ENCODE results near the gene FNDC3A.
A peak's percentile ranks its signal among the peaks of the same experiment; 100 is the strongest.

The FNDC3A gene, protein sequence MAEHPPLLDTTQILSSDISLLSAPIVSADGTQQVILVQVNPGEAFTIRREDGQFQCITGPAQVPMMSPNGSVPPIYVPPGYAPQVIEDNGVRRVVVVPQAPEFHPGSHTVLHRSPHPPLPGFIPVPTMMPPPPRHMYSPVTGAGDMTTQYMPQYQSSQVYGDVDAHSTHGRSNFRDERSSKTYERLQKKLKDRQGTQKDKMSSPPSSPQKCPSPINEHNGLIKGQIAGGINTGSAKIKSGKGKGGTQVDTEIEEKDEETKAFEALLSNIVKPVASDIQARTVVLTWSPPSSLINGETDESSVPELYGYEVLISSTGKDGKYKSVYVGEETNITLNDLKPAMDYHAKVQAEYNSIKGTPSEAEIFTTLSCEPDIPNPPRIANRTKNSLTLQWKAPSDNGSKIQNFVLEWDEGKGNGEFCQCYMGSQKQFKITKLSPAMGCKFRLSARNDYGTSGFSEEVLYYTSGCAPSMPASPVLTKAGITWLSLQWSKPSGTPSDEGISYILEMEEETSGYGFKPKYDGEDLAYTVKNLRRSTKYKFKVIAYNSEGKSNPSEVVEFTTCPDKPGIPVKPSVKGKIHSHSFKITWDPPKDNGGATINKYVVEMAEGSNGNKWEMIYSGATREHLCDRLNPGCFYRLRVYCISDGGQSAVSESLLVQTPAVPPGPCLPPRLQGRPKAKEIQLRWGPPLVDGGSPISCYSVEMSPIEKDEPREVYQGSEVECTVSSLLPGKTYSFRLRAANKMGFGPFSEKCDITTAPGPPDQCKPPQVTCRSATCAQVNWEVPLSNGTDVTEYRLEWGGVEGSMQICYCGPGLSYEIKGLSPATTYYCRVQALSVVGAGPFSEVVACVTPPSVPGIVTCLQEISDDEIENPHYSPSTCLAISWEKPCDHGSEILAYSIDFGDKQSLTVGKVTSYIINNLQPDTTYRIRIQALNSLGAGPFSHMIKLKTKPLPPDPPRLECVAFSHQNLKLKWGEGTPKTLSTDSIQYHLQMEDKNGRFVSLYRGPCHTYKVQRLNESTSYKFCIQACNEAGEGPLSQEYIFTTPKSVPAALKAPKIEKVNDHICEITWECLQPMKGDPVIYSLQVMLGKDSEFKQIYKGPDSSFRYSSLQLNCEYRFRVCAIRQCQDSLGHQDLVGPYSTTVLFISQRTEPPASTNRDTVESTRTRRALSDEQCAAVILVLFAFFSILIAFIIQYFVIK

DNA sequence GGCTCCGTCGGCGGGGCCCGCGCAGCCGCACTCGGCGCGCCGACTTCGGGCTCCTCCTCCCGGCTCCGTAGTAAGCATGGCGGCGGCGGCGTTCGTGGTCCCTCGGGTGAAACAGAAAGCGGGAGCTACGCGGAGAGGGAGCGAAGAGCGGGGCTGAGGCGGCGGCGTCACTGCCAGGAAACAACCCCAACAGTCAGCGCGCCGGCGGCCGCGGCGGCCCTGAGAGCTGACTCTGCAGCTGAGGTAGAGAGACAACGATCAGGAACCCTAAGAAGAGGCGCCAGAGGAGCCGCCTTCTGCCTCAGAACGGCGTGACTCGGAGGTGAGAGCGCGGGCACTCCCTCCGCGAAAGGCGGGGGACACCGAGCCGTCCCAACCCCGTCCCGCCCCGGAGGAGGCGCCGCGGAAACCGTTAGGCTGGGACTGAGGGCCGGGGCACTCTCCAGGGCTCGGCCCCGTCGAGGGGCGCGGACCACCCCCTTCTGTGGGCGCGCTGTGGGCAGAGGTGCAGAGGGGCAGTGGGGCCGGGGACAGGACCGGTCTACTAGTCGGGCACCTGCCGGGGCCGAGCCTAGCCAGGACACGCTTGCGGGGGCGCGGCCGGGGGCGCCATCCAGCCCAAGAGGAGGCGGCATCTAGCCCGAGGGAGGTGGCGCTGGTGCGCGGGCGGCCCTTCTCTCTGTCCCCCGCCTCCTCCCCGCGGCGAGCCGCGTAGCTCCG is at the start of gene FNDC3A:
FNDC3A (plus strand) TSS at position 57 of the 720 bp plus-strand sequence. CDS start 30,279 bp downstream, outside the sequence.
- Histone ChIP-seq H3K36me3 (replicated peaks) (no peaks in the 10 kb centered on the region), H3K27me3 (ENCODE audit: low read depth) (no peaks in the 10 kb centered on the region), H3K4me1 (peaks cover 25% of the 10 kb centered on the region), H3K9me3 (peaks cover 12% of the 10 kb centered on the region), H3K4me3 (peak within 1 kb of the TSS; percentile 77)
- in situ Hi-C loops (cut with MboI; ENCODE audit: low sequenced_read_pairs): no loop called here
- peak; percentile 51 to 89 for DNase-seq (ENCODE audit: low spot score in 2 of 2)

DNA sequence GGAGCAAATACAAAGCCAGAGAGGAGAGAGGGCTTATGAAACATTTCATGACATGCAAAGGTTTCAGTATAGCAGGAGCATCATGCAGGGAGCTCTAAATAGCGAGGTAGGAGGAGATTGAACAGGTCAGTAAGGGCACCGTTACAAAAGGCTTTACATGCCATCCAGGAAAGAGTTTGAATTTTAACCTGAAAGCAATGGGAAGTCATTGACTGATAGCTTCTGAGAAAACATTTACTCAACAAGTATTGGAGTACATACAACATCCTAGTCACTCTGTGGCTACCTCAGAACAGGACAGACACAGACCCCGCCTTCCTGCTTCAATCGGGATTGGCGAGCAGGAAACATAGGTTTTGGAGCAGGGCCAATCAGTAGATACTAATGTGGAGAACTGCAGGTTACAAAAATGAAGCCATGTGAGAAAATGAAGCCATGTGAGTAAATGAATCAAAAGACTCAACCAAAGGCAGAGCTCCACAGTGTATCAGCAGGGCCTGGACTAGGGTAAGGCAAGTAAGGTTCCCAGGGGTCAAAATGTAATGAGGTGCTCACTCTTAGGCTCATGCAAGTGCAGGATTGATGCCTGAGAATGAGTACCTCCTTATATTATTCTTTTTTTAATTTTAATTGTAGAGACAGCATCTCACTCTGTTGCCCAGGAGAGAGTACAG is 46.8 kb upstream of the FNDC3A start:
- Histone ChIP-seq H3K27me3 (ENCODE audit: low read depth) (peaks cover 4% of the 10 kb centered on the region; the same call in 1 of the 2 replicates), H3K36me3 (replicated peaks) (no peaks in the 10 kb centered on the region), H3K4me1 (no peaks in the 10 kb centered on the region), H3K4me3 (no peak overlapping the region), H3K9me3 (no peaks in the 10 kb centered on the region)
- in situ Hi-C loops (cut with MboI; ENCODE audit: low sequenced_read_pairs): no loop called here
- DNase-seq (ENCODE audit: low spot score in 2 of 2): no peak

DNA sequence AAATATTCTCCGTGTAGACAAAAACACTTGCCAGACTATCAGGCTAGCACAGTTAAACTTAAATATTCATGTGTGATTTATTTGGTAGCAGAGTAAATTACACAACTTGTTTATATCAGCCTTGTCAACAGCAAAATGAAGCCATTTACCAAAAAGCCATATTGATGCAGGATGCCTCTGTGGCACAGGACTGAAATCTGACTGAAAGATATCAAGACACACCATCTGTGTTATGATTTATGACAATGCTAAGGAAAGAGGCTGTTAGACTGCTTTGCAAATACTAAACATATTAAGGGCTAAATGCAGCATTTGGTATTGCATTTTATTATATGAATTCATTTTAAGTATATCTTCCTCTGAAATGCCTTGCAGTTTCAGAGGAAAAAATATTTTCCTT is 44.8 kb upstream of the FNDC3A start:
- no peaks in the 10 kb centered on the region for H3K4me1 ChIP-seq
- no peaks in the 10 kb centered on the region for H3K9me3 ChIP-seq
- H3K27me3 ChIP-seq (ENCODE audit: low read depth): peaks cover 3% of the 10 kb centered on the region; the same call in 1 of the 2 replicates
- in situ Hi-C loops (cut with MboI; ENCODE audit: low sequenced_read_pairs): no loop called here
- H3K36me3 ChIP-seq (replicated peaks): no peaks in the 10 kb centered on the region
- no peak overlapping the region for H3K4me3 ChIP-seq
- DNase-seq (ENCODE audit: low spot score in 2 of 2): no peak

DNA sequence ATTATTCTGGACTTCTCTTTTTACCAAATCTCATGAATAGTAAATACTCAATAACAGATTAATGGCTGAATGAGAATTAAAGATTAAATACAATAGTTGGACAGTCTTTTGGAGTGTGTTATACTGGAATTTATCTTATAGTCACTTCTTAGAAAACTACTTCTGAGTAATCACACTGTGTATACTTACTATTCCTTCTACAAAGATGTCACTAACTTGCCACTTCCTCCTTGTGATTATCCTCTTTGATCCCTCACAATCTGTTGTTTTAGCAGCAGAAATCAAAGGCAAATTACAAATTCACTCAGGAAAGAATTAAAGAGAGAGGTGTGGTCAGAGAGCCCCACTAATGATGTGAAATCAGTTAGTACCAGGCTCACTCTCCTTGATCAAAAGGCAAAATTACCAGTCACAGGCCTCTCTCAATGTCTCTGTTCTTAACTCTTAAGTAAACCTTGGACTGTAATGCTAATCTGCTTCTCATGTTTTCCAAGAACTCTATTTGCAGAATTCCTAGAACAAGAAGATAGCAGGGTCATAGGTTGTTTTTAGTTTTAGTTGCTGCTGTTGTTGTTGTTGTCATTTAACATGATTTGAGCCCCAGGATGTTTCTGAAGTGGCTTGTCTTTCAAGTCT is 37.3 kb upstream of the FNDC3A start:
- Histone ChIP-seq H3K27me3 (ENCODE audit: low read depth) (no peaks in the 10 kb centered on the region), H3K9me3 (no peaks in the 10 kb centered on the region), H3K36me3 (replicated peaks) (no peaks in the 10 kb centered on the region), H3K4me3 (no peak overlapping the region), H3K4me1 (no peaks in the 10 kb centered on the region)
- in situ Hi-C loops (cut with MboI; ENCODE audit: low sequenced_read_pairs): no loop called here
- no peak for DNase-seq (ENCODE audit: low spot score in 2 of 2)

DNA sequence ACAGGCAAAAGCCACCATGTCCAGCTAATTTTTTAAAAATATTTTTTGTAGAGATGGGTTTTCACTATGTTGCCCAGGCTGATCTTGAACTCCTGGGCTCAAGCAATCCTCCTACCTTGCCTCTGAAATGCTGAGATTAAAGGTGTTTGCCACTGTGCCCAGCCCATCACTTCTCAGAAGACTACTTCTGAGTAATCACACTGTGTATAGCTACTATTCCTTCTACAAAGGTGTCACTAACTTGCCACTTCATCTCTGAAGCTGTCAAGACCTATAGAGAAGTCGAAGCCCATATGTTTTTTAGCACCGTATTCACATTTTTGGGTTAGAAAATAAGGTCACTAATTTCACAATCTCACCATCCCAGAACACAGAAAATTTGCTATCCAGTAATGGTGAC is 36.0 kb upstream of the FNDC3A start:
- Histone ChIP-seq H3K9me3 (no peaks in the 10 kb centered on the region), H3K36me3 (replicated peaks) (no peaks in the 10 kb centered on the region), H3K4me3 (no peak overlapping the region), H3K27me3 (ENCODE audit: low read depth) (no peaks in the 10 kb centered on the region), H3K4me1 (no peaks in the 10 kb centered on the region)
- no peak for DNase-seq (ENCODE audit: low spot score in 2 of 2)
- in situ Hi-C loops (cut with MboI; ENCODE audit: low sequenced_read_pairs): no loop called here

DNA sequence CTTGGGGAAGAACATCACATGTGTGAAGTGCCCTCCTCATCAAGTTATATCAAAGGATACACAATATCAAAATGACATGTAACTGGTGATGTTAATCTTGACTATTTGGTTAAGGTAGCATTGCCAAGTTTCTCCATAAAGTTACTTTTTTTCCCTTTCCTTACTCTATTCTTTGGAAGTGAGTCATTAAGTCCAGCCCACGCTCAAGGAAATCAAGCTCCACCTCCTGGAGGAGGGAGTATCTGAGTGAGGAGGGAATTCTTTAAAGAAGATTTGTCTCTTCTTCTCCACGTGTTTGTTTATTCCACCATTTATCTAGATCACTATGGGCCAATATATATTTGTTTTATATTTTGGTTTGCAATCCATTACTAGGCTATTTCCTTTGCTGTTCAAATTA is 33.6 kb upstream of the FNDC3A start:
- in situ Hi-C loops (cut with MboI; ENCODE audit: low sequenced_read_pairs): no loop called here
- H3K27me3 ChIP-seq (ENCODE audit: low read depth): no peaks in the 10 kb centered on the region

DNA sequence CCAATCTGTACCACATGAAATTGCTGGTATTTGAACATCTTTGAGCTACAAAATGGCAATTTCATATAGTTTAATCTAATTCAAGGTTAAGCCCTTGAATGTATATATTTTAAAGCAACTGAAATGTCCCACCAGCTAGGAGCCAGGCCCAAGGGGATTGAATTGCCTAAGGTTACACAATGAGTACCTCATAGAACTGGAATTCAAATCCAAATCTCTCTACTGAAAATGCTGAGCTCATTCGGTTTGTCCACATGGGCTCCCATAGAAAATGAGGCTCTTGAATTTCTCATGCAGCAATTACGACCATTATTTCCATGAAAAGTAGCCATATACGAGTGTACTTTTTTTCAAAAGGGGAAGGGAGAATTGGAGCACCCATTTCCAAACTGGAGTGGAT is 31.5 kb upstream of the FNDC3A start:
- Histone ChIP-seq H3K36me3 (replicated peaks) (no peaks in the 10 kb centered on the region), H3K9me3 (no peaks in the 10 kb centered on the region), H3K4me1 (no peaks in the 10 kb centered on the region), H3K27me3 (ENCODE audit: low read depth) (no peaks in the 10 kb centered on the region), H3K4me3 (no peak overlapping the region)
- no peak for DNase-seq (ENCODE audit: low spot score in 2 of 2)
- in situ Hi-C loops (cut with MboI; ENCODE audit: low sequenced_read_pairs): no loop called here

More for the DNA sequence above, 33.6 kb upstream of the FNDC3A start:
- H3K36me3 ChIP-seq (replicated peaks): no peaks in the 10 kb centered on the region
- no peak overlapping the region for H3K4me3 ChIP-seq
- DNase-seq (ENCODE audit: low spot score in 2 of 2): no peak
- H3K4me1 ChIP-seq: no peaks in the 10 kb centered on the region
- H3K9me3 ChIP-seq: no peaks in the 10 kb centered on the region

DNA sequence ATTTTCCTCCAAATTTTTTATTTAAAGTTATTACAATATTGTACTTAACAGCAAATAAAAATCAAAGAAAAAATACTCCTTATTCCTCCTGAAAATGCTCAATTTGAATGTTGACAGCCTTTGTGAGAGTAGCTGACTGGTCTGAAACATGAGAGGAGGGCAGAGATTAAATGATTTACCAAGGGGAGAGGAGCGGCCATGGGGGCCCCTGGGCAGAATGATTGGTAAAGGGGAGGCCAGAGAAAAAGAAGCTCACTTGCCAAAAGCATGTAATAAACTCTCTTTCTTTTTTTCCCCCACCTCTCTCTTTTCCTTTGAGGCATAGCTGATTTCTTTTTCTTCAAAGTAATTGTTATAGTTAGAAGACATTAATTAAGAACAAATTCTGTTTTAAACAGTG is 30.1 kb upstream of the FNDC3A start:
- Histone ChIP-seq H3K27me3 (ENCODE audit: low read depth) (no peaks in the 10 kb centered on the region), H3K4me3 (no peak overlapping the region)

DNA sequence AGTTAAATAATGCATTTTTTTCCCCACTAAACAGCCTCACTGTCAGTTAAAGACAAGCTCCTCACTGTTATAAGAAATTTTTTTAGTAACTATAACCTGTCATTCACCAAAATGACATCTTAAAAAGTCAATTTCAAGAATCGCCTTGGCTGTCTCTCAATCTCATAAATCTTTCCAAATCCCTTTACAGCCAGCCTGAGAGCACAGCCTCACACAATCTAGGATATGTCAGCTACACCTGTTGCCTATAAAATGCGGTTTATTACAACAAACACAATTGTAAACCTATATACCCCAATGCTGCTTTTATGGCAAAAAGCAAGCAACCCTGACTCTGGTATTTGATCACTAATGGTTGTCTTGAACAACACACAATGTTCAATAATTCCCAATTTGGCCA is 29.5 kb upstream of the FNDC3A start:
- H3K36me3 ChIP-seq (replicated peaks): no peaks in the 10 kb centered on the region
- no peaks in the 10 kb centered on the region for H3K27me3 ChIP-seq (ENCODE audit: low read depth)
- H3K4me1 ChIP-seq: no peaks in the 10 kb centered on the region
- DNase-seq (ENCODE audit: low spot score in 2 of 2): no peak
- no peaks in the 10 kb centered on the region for H3K9me3 ChIP-seq
- in situ Hi-C loops (cut with MboI; ENCODE audit: low sequenced_read_pairs): no loop called here
- H3K4me3 ChIP-seq: no peak overlapping the region

More for the DNA sequence above, 30.1 kb upstream of the FNDC3A start:
- in situ Hi-C loops (cut with MboI; ENCODE audit: low sequenced_read_pairs): no loop called here
- Histone ChIP-seq H3K36me3 (replicated peaks) (no peaks in the 10 kb centered on the region), H3K9me3 (no peaks in the 10 kb centered on the region), H3K4me1 (no peaks in the 10 kb centered on the region)
- no peak for DNase-seq (ENCODE audit: low spot score in 2 of 2)

DNA sequence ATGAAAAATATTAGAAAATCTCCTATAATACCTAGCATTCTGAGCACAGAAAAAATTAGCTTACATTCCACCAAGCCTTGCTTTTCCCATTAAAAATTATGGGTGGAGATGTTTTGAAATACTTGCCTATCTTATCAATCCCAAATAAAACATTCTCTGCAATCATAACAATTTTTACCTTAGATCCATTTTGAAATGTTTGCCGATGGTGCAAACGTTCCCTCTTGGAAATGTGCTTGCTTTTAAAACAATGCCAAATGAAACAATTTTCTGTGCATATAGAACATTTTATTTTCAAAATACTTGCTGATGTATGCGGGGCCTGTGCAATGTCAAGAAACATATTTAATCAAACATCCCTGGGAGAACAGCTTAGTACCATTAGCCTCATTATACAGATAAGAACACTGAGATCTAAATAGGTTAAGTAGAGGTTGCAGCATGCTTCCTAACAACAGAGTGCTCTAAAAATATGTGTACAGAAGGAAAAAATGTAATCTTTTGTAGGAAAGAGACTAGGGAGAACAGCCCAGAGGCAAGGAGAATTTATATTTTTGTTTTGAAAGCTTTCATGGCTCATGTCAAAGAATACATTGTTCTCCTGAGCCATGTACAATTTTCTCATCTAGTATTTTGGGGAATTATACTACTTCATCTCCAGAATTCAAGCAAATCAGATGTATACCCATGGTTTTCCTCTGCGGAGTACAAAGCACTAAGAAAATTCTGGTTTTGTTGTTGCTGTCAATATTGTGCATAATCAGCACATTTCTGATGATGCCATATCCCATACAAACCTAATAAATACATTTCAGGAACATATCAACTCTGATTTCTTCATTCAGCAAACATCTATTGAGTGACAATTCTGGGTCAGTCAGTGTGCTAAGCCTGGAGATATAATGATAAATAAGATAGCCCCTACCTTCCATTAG is 25.9 kb upstream of the FNDC3A start:
- Histone ChIP-seq H3K36me3 (replicated peaks) (no peaks in the 10 kb centered on the region), H3K27me3 (ENCODE audit: low read depth) (no peaks in the 10 kb centered on the region), H3K4me1 (peaks cover 11% of the 10 kb centered on the region), H3K4me3 (no peak overlapping the region), H3K9me3 (no peaks in the 10 kb centered on the region)
- DNase-seq (ENCODE audit: low spot score in 2 of 2): no peak
- in situ Hi-C loops (cut with MboI; ENCODE audit: low sequenced_read_pairs): no loop called here

DNA sequence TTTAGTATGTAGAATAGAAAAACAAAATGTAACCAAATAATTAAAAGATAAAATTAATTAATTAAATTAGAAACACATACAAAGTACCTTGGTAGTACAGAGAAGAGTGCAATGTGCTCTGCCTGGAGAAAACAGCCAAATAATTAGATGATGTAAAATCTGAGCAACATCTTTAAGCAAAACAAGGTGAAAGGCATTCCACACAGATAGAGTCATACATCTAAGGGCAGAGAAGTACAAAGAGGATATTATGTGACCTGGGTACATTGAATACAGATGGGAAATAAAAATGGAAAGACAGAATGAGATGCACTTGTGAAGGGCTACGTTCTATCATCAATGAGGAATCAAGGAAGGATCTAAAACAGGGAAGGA is 25.2 kb upstream of the FNDC3A start:
- Histone ChIP-seq H3K27me3 (ENCODE audit: low read depth) (no peaks in the 10 kb centered on the region), H3K4me1 (peaks cover 11% of the 10 kb centered on the region), H3K4me3 (no peak overlapping the region), H3K9me3 (no peaks in the 10 kb centered on the region), H3K36me3 (replicated peaks) (no peaks in the 10 kb centered on the region)
- in situ Hi-C loops (cut with MboI; ENCODE audit: low sequenced_read_pairs): no loop called here
- DNase-seq (ENCODE audit: low spot score in 2 of 2): no peak

DNA sequence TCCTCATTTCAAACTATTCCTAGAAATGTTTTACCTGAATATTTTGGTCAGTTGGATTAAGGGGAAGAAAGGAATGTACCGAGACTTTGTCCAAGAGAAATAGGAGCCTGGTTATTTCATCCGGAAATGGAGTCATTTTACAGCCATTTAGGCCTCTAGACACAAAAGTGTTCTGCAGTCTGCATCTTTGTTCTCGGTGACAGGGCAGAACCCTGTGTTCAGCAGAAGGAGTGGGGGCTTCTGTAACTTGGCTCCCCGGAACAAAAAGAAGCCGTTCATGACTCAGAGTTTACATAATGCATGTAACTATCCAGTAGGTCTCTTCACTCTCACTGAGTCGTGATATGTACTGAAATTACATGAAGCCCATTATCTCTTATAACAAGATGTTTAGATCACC is 21.6 kb upstream of the FNDC3A start:
- H3K4me3 ChIP-seq: no peak overlapping the region
- no peaks in the 10 kb centered on the region for H3K27me3 ChIP-seq (ENCODE audit: low read depth)
- peaks cover 11% of the 10 kb centered on the region for H3K4me1 ChIP-seq
- peak in 1 of 2 experiments; percentile 15 for DNase-seq (ENCODE audit: low spot score in 2 of 2)
- no peaks in the 10 kb centered on the region for H3K9me3 ChIP-seq
- no peaks in the 10 kb centered on the region for H3K36me3 ChIP-seq (replicated peaks)
- in situ Hi-C loops (cut with MboI; ENCODE audit: low sequenced_read_pairs): no loop called here
